NCI-H1930 (cell line): Measurements from ENCODE around the gene STKLD1.
"Not testable (repeated sequence)": the region's sequence is repeated elsewhere in the genome, so short reads cannot be mapped to it uniquely, and the experiment has no call there.

ENCODE experiments used
- DNase-seq, 2 experiments: peaks; one replicate each; lab custom pipeline; 2025; lab: John Stamatoyannopoulos, UW

STKLD1 gene

GRCh38 chr9:133443982-133444381 is 67.8 kb downstream of the STKLD1 start:
- DNase-seq: no peak

GRCh38 chr9:133445293-133445969 is 69.3 kb downstream of the STKLD1 start:
- DNase-seq: no peak

DNA sequence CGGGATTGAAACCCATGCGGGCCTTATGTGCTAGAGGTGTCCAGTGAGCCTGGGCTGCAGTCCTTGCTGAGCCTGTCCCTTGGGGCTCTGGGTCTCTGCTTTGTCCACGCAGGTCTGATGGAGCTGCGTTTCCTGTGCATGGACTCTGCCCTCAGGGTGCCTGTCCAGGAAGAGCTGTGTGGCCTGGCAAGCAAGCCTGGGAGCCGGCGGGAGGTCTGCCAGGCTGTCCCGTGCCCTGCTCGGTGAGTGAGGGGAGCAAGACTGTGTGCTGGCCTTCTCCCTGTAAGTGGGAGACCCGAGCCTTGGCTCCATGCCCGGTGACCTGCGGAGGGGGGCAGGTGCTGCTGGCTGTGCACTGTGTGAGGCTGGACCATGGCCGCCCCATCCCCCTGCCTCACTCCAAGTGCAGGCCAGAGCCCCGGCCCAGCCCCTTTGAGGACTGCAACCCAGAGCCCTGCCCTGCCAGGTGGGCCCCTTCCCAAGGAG is 72.4 kb downstream of the STKLD1 start:
- no peak for DNase-seq

GRCh38 chr9:133449760-133450159 is 73.6 kb downstream of the STKLD1 start:
- DNase-seq: no peak

GRCh38 chr9:133451865-133452264 is 75.7 kb downstream of the STKLD1 start:
- DNase-seq: not testable (repeated sequence)

GRCh38 chr9:133452562-133452961 is 76.4 kb downstream of the STKLD1 start:
- DNase-seq: no peak

DNA sequence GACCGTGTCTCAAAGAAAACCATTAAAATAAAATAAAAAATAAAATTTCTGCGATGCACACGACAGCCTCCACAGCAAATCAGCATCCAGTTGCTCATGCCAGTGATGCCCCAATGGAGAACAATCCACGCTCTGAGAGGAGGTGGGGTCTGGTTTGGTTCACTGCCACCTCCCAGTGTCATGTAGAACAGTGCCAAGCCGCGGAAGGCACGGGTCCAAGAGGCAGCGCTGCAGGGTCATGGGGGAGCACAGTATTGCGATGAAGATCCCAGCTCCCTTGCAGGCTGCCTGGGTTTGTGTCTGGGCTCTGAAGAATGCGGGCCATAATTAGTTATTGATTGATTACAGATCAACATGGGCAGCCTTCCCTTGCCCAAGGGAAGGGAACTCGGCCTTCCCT is 77.5 kb downstream of the STKLD1 start:
- DNase-seq: no peak

GRCh38 chr9:133454325-133454724 is 78.2 kb downstream of the STKLD1 start:
- DNase-seq: no peak

- no peak for DNase-seq
Measured at GRCh38 chr9:133454943-133455673, 78.9 kb downstream of the STKLD1 start.
